ENCODE results near the gene SRP9. TPM values are rescaled to one million over a fixed set of nuclear protein-coding genes. Genes with fewer than 3 reads are reported as not detected.

The SRP9 gene
- total RNA-seq, 1 donor from 2014 or later = 49.4 TPM

DNA sequence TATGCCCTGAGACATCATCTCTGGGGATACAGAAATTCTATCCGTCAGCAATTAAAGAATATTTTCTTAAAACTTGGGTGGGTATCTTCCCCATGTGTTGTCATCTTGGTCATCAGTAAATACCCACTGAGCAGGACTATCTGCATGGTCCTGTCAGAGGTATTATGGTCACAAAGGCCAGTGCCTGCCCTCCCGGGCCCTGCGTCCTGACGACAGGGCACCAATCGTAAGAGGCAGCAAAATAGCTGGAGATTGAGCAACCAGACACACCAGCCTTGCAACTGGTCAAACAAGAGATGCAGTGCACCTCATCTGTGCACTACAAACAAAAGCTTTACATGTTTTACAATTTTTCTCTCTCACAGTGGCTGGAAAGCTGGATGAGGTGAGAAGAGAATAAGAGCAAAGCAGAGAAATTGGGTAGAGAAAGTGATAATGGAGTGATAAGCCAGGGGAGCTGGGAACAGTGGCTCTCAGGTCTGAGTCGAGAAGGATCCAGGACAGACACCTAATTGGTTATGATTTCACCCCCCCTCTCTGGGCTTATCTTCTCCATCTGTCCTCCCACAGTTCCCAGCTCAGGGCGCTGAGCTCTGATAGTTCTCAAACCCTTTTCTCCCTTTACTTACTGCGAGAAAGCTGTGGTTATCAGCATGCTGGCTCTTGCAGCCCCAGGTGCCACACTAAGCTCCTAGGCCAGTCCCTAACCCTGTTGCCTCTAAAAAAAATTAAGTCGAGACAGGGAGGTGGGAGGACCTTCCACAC is 8.8 kb upstream of the SRP9 start:
- no peak for DNase-seq (ENCODE audit: low spot score in 2 of 2)
- Histone ChIP-seq H3K36me3 (no peaks in the 10 kb centered on the region), H3K4me1 (peaks cover 8 to 38% of the 10 kb centered on the region in 2 donors), H3K4me3 (no peak overlapping the region), H3K27ac (peak overlapping the region; percentile 80 to 86), H3K27me3 (no peaks in the 10 kb centered on the region), H3K9me3 (no peaks in the 10 kb centered on the region)
- TF ChIP-seq, protein P1, sequence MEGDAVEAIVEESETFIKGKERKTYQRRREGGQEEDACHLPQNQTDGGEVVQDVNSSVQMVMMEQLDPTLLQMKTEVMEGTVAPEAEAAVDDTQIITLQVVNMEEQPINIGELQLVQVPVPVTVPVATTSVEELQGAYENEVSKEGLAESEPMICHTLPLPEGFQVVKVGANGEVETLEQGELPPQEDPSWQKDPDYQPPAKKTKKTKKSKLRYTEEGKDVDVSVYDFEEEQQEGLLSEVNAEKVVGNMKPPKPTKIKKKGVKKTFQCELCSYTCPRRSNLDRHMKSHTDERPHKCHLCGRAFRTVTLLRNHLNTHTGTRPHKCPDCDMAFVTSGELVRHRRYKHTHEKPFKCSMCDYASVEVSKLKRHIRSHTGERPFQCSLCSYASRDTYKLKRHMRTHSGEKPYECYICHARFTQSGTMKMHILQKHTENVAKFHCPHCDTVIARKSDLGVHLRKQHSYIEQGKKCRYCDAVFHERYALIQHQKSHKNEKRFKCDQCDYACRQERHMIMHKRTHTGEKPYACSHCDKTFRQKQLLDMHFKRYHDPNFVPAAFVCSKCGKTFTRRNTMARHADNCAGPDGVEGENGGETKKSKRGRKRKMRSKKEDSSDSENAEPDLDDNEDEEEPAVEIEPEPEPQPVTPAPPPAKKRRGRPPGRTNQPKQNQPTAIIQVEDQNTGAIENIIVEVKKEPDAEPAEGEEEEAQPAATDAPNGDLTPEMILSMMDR (IDR thresholded peaks at IDR 0.05) = no peak
- intact Hi-C loops (cut with DNase I) = no loop called here

DNA sequence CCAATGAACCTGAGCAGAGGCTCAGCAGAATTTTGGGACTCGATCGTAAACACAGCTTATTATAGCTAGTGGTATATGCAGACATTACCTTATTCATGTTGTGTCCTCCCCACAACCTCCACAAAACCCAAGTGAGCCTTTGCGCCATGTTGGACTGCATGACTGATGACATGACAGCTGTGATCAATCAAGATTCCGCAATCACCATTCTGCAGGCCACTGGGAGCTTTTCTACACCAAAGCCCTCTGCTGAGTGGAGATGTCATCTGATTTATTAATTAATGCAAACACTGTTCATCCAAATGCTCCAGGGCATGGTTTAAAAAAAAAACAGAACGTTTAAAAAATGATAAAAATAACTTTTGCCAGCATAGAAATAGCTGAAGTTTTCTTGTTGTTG is 7.9 kb upstream of the SRP9 start:
- Histone ChIP-seq H3K4me1 (peaks cover 5 to 32% of the 10 kb centered on the region in 2 donors), H3K9me3 (no peaks in the 10 kb centered on the region), H3K27me3 (no peaks in the 10 kb centered on the region), H3K4me3 (no peak overlapping the region), H3K27ac (no peak overlapping the region), H3K36me3 (no peaks in the 10 kb centered on the region)
- intact Hi-C loops (cut with DNase I) = loop anchor here (5.0 kb wide), 2 partner anchors 192 to 217 kb away; no protein-coding TSS in a partner anchor
- TF ChIP-seq, protein P1 (IDR thresholded peaks at IDR 0.05) = no peak
- no peak for DNase-seq (ENCODE audit: low spot score in 2 of 2)

DNA sequence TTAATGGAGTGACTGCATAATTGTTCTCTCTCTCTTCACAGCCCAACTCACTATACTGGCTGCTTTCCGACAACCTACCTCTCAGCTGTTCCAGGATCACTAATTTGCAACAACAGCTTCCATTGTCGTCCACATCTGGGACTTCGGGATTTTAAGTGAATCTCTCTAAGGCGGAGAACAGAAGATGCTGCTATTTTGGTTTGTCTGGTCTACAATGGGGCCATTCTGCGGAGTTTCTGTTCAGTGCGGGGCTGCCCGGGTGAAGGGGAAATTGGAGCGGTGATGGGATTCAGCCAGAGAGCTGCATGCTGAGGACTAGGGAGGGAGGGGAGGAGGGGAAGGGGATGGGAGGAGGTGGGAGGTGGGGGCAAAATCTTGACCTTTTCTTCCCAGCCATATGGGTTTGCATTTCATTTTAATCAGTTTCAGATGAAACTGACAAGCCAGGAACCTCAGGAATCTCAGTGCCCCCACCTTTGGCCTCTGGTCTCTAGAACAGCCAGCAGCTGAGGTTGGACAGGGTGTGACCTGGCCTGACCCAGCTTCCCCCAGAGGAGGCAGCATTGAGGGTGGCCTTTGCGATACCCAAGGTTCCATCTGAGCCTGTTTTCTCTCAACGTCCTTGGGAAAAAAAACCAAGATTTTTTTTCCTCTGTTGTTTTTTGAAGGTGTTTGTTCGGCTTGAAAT is 6.9 kb upstream of the SRP9 start:
- H3K27me3 ChIP-seq = no peaks in the 10 kb centered on the region
- H3K4me1 ChIP-seq = peaks cover 5 to 30% of the 10 kb centered on the region in 2 donors
- TF ChIP-seq, protein P1 (IDR thresholded peaks at IDR 0.05) = no peak
- H3K36me3 ChIP-seq = no peaks in the 10 kb centered on the region
- no peak overlapping the region for H3K27ac ChIP-seq
- no peak overlapping the region for H3K4me3 ChIP-seq
- H3K9me3 ChIP-seq = no peaks in the 10 kb centered on the region
- intact Hi-C loops (cut with DNase I) = loop anchor here (5.0 kb wide), 2 partner anchors 193 to 218 kb away; no protein-coding TSS in a partner anchor
- DNase-seq (ENCODE audit: low spot score in 2 of 2) = no peak

DNA sequence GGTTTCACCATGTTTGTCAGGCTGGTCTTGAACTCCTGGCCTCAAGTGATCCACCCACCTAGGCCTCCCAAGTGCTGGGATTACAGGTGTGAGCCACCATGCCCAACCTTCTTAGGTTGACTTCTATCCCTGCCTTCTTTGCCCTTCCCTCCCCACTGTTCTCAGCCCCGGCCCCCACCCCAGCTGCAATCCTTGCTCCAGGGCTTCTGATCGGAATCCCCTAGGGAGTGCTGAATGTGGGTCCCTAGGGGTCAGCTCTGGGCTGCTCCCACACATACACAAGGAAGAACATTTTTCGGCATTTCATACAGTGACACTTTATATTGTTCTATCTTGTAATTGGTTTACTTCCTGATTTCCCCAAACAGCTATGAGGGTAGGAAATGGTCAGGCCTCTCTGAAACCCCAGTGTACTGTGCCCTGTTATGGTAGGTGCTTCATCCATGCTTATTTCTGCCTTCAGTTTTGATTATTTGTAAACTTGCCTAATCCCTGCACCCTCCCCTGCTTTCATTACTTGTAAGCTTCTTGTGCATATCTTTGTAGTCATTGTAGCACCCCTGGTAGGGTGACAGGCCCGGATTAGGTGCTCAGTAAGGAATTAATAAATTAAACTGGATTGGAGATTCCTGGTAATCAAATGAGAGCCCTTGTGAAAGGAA is 5.8 kb upstream of the SRP9 start:
- H3K36me3 ChIP-seq = no peaks in the 10 kb centered on the region
- H3K4me1 ChIP-seq = peaks cover 5 to 26% of the 10 kb centered on the region in 2 donors
- DNase-seq (ENCODE audit: low spot score in 2 of 2) = no peak
- no peak overlapping the region for H3K4me3 ChIP-seq
- intact Hi-C loops (cut with DNase I) = loop anchor here (1.0 to 5.0 kb wide), 4 partner anchors 119 to 296 kb away; partner anchors contain the start of gene ENAH
- H3K27ac ChIP-seq = peak overlapping the region in 1 of 2 donors; percentile 15
- TF ChIP-seq, protein P1 (IDR thresholded peaks at IDR 0.05) = no peak
- H3K27me3 ChIP-seq = no peaks in the 10 kb centered on the region
- H3K9me3 ChIP-seq = no peaks in the 10 kb centered on the region

DNA sequence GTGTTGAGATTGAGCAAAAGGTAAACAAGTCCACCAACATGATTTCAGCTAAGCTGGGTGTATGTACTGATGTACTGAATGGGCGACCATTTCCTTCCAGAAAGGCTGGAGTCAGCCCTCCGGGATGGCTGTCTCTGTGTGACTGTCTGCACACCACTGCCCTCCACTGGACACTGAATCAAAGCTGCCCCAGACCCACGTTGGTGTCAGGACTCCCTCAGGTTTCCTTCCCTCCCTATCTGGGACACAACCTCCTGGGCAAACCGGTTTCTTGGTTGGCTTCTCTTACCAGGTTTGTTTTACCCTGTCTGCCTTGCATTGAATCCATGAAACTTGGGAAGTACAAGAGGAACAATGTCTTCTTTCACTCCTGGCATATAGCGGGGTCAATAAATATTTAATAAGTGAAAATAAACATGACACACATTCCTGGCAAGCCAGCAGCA is 5.3 kb upstream of the SRP9 start:
- TF ChIP-seq, protein P1 (IDR thresholded peaks at IDR 0.05) = peak; percentile 84 to 93 (median 90)
- DNase-seq (ENCODE audit: low spot score in 2 of 2) = peak in 1 of 2 donors; percentile 92
- Histone ChIP-seq H3K27me3 (no peaks in the 10 kb centered on the region), H3K27ac (peak overlapping the region in 1 of 2 donors; percentile 15), H3K36me3 (no peaks in the 10 kb centered on the region), H3K4me3 (no peak overlapping the region), H3K4me1 (peaks cover 3 to 20% of the 10 kb centered on the region in 2 donors), H3K9me3 (no peaks in the 10 kb centered on the region)
- intact Hi-C loops (cut with DNase I) = loop anchor here (1.0 to 5.0 kb wide), 4 partner anchors 120 to 297 kb away; partner anchors contain the start of gene ENAH
